Breast epithelium (tissue), 3 donors: Measurements from ENCODE around the gene PDE6H.

Source experiments
- POLR2A ChIP-seq: fragments of 450-650 bp; IDR thresholded peaks from one replicate; pipeline ENCODE4 v1.6.1; 2016; ENCODE audit warnings: antibody characterized with exemption, mild to moderate bottlenecking, moderate library complexity
- POLR2AphosphoS5 ChIP-seq, 3 donors: sonication (generic); formaldehyde crosslinking; IDR thresholded peaks; one replicate each; pipeline ENCODE4 v1.6.1; 2017; ENCODE audit warnings: antibody characterized with exemption in 3 of 3
- TF ChIP-seq, protein P1 (sequence below), 3 donors: fragments of 450-650 bp; IDR thresholded peaks; one replicate each; pipeline ENCODE4 v1.5.1; 2016 to 2017; ENCODE audit warnings: antibody characterized with exemption in 3 of 3, mild to moderate bottlenecking in 3 of 3, moderate library complexity in 3 of 3

GRCh38 chr12:14937014-14937413 is 35.8 kb upstream of the PDE6H start:
- TF ChIP-seq, protein P1, sequence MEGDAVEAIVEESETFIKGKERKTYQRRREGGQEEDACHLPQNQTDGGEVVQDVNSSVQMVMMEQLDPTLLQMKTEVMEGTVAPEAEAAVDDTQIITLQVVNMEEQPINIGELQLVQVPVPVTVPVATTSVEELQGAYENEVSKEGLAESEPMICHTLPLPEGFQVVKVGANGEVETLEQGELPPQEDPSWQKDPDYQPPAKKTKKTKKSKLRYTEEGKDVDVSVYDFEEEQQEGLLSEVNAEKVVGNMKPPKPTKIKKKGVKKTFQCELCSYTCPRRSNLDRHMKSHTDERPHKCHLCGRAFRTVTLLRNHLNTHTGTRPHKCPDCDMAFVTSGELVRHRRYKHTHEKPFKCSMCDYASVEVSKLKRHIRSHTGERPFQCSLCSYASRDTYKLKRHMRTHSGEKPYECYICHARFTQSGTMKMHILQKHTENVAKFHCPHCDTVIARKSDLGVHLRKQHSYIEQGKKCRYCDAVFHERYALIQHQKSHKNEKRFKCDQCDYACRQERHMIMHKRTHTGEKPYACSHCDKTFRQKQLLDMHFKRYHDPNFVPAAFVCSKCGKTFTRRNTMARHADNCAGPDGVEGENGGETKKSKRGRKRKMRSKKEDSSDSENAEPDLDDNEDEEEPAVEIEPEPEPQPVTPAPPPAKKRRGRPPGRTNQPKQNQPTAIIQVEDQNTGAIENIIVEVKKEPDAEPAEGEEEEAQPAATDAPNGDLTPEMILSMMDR (IDR thresholded peaks at IDR 0.05) = no peak
- TF ChIP-seq POLR2AphosphoS5 (IDR thresholded peaks at IDR 0.05) (no peak), POLR2A (no peak)
